Skeletal muscle satellite cell (primary cell): Measurements from ENCODE around the gene ATP5PO.
"Not testable (repeated sequence)": the region's sequence is repeated elsewhere in the genome, so short reads cannot be mapped to it uniquely, and the experiment has no call there.

ENCODE experiments used
- H3K27me3 ChIP-seq: 2 replicates; pipeline ENCODE4 v1.7.0; 2013; ENCODE audit warnings: low read length; ENCODE audit not compliant: control insufficient read depth, insufficient read depth
- H3K36me3 ChIP-seq: 2 replicates; pipeline ENCODE4 v1.7.0; 2013; ENCODE audit warnings: mild to moderate bottlenecking, control low read depth, low read length; ENCODE audit not compliant: insufficient read depth
- H3K4me1 ChIP-seq: 2 replicates; pipeline ENCODE4 v1.7.0; 2013; ENCODE audit warnings: low read length; ENCODE audit not compliant: control insufficient read depth, insufficient read depth
- H3K4me2 ChIP-seq: 2 replicates; pipeline ENCODE4 v1.7.0; 2013; ENCODE audit warnings: mild to moderate bottlenecking, low read length
- H3K4me3 ChIP-seq: 2 replicates; pipeline ENCODE4 v1.7.0; 2013; ENCODE audit warnings: low read length
- H3K9ac ChIP-seq: 2 replicates; pipeline ENCODE4 v1.7.0; 2013; ENCODE audit warnings: mild to moderate bottlenecking, low read depth, low read length, moderate library complexity
- H3K9me3 ChIP-seq: replicated peaks from 2 replicates; pipeline ENCODE4 v1.7.0; 2013; ENCODE audit warnings: mild to moderate bottlenecking, control low read depth, low read length

ATP5PO gene

GRCh38 chr21:33939226-33939625 lies 23.6 kb upstream of the ATP5PO start:
- Histone ChIP-seq H3K4me1 (peaks cover 12% of the 10 kb centered on the region), H3K9me3 (no peaks in the 10 kb centered on the region), H3K36me3 (no peaks in the 10 kb centered on the region), H3K9ac (no peak overlapping the region), H3K4me2 (no peak overlapping the region), H3K4me3 (no peak overlapping the region), H3K27me3 (no peaks in the 10 kb centered on the region)

DNA sequence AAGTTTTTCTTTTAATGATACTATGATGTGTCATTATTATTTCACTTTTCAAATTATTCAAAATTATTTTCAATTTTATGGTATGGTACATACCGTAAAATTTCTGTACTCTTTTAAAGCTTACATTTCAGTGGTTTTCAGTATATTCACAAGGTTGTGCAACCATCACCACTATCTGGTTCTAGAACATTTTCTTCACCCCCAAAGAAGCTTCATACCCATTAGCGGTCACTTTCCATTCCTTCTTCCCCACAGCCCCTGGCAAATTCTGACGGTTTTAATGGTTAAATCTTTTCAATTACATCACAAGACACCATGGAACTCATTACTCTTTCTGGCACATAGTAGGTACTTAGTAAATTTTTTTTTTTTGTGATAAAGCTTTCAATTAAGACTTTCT lies 22.8 kb upstream of the ATP5PO start:
- H3K4me3 ChIP-seq = no peak overlapping the region
- H3K4me2 ChIP-seq = no peak overlapping the region
- H3K36me3 ChIP-seq = no peaks in the 10 kb centered on the region
- no peaks in the 10 kb centered on the region for H3K27me3 ChIP-seq
- no peak overlapping the region for H3K9ac ChIP-seq
- H3K9me3 ChIP-seq = no peaks in the 10 kb centered on the region
- peaks cover 12% of the 10 kb centered on the region for H3K4me1 ChIP-seq

DNA sequence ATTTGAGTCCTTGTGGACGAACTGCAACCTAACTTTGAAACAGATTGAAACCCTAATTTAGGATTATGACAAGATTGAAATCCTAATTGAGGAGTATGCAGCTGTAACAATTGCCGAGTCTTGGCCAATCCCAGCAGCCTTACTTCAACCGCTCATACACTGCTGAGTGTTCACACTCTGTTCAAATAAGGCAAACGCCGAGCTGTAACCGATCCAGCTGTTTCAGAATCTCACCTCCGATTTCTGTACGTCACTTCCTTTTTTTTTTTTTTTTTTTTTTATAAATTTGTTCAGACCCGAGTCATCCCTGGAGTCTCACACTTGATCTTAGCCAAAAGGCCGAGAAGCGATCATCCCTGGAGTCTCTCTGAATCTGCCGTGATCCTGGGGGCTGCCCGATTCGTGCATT lies 22.3 kb upstream of the ATP5PO start:
- Histone ChIP-seq H3K36me3 (no peaks in the 10 kb centered on the region), H3K9me3 (no peaks in the 10 kb centered on the region), H3K4me2 (no peak overlapping the region), H3K27me3 (no peaks in the 10 kb centered on the region), H3K9ac (no peak overlapping the region), H3K4me3 (no peak overlapping the region), H3K4me1 (peaks cover 12% of the 10 kb centered on the region)

DNA sequence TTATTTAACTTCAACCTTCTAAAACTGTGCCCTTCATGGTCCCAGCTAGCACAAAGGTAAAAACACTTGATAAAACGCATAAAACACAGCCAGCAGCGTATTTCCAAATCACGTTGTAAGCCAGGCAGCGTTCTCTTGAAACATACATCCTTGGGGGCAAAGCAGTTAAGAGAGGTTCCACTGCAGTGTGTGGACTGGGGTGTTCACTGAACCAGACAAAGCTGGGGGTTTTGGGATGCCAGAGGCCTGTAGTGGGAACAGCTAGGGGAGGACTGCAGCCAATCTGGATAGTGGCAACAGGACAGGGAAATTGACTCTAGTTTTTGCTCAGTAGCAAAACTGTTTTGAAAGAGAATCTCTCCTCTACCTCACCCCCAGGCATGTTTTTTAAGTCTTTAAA lies 21.5 kb upstream of the ATP5PO start:
- no peaks in the 10 kb centered on the region for H3K9me3 ChIP-seq
- H3K4me3 ChIP-seq = no peak overlapping the region
- H3K27me3 ChIP-seq = no peaks in the 10 kb centered on the region
- H3K9ac ChIP-seq = no peak overlapping the region
- H3K4me2 ChIP-seq = no peak overlapping the region
- peaks cover 16% of the 10 kb centered on the region for H3K4me1 ChIP-seq
- H3K36me3 ChIP-seq = no peaks in the 10 kb centered on the region

- Histone ChIP-seq H3K36me3 (no peaks in the 10 kb centered on the region), H3K4me3 (no peak overlapping the region), H3K27me3 (no peaks in the 10 kb centered on the region), H3K9me3 (no peaks in the 10 kb centered on the region), H3K4me2 (no peak overlapping the region), H3K4me1 (peaks cover 19% of the 10 kb centered on the region), H3K9ac (no peak overlapping the region)
Observed at GRCh38 chr21:33936301-33937038, 20.9 kb upstream of the ATP5PO start.

GRCh38 chr21:33932731-33933130 lies 17.1 kb upstream of the ATP5PO start:
- Histone ChIP-seq H3K4me3 (peak overlapping the region; percentile 65), H3K9ac (peak overlapping the region; percentile 74), H3K4me2 (peak overlapping the region; percentile 80)

DNA sequence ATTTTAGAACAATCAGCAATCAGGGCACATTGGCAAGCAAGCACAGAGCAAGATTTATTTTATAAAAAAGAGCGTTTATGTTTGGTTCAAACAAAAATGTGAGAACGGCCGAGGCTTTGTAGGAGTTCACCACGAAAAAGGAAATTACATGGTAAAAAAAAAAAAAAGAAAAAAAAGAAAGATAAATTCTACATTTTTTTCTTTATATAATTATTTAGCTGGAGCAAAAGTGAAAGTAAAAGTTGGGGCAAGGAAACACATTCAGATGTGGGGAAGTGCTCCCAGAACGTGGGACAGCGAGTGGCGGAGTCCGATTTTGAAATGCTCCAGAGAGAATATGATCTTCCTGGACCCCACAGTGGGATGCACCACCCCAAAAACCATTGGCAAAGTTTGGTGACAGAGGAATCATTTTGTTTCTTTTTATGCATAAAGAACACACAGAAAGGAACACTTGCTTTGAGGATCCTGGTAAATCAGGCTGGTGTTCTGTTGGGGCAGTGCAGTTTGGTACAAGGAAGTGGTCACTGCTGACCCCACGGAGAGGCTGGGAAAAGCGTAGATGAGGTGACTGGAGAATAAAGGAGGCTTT lies 16.3 kb upstream of the ATP5PO start:
- Histone ChIP-seq H3K9me3 (no peaks in the 10 kb centered on the region), H3K27me3 (no peaks in the 10 kb centered on the region), H3K36me3 (no peaks in the 10 kb centered on the region), H3K4me2 (peak overlapping the region; percentile 80), H3K9ac (peak overlapping the region; percentile 74), H3K4me1 (peaks cover 12% of the 10 kb centered on the region), H3K4me3 (peak overlapping the region; percentile 65)

More at GRCh38 chr21:33932731-33933130, 17.1 kb upstream of the ATP5PO start:
- no peaks in the 10 kb centered on the region for H3K9me3 ChIP-seq
- no peaks in the 10 kb centered on the region for H3K36me3 ChIP-seq
- peaks cover 12% of the 10 kb centered on the region for H3K4me1 ChIP-seq
- H3K27me3 ChIP-seq = no peaks in the 10 kb centered on the region

DNA sequence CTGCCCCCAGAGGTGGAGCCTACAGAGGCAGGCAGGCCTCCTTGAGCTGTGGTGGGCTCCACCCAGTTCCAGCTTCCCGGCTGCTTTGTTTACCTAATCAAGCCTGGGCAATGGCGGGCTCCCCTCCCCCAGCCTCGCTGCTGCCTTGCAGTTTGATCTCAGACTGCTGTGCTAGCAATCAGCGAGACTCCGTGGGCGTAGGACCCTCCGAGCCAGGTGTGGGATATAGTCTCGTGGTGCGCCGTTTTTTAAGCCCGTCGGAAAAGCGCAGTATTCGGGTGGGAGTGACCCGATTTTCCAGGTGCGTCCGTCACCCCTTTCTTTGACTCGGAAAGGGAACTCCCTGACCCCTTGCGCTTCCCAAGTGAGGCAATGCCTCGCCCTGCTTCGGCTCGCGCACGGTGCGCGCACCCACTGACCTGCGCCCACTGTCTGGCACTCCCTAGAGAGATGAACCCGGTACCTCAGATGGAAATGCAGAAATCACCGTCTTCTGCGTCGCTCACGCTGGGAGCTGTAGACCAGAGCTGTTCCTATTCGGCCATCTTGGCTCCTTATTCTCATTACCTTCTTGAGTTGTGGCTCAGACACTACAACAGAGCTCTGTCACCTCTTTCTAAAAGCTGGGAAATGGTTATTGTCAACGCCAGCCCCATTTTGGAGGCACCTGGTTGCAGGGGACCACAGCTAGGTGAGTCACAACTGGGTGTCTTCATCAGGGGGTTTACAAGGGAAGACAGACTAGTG lies 15.6 kb upstream of the ATP5PO start:
- not testable (repeated sequence) for H3K4me1 ChIP-seq, H3K27me3 ChIP-seq, H3K9me3 ChIP-seq, H3K36me3 ChIP-seq
- Histone ChIP-seq H3K9ac (peak overlapping the region; percentile 74), H3K4me3 (peak overlapping the region; percentile 65), H3K4me2 (peak overlapping the region; percentile 80)

- not testable (repeated sequence) for H3K4me2 ChIP-seq, H3K9me3 ChIP-seq, H3K4me3 ChIP-seq, H3K36me3 ChIP-seq, H3K9ac ChIP-seq, H3K4me1 ChIP-seq, H3K27me3 ChIP-seq
Observed at GRCh38 chr21:33926248-33926647, 10.6 kb upstream of the ATP5PO start.

DNA sequence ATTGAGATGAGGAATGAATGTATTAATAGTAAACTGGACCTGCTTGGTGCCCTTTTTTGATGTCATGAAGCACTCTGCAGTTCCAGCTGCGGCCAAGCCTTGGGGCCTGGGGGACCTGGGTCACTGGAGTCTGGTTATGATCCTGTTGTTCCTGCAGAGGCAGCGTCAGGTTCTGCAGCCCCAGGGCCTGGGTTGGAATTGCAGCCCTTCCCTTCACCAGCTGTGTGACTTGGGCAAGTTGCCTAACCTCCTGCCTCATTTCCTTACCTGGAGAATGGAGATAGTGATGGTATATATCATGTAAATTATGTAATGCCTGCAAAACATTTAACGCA lies 9.1 kb upstream of the ATP5PO start:
- Histone ChIP-seq H3K9ac (no peak overlapping the region), H3K4me2 (no peak overlapping the region), H3K36me3 (no peaks in the 10 kb centered on the region), H3K9me3 (no peaks in the 10 kb centered on the region), H3K4me1 (peaks cover 5% of the 10 kb centered on the region), H3K27me3 (peaks cover 8% of the 10 kb centered on the region), H3K4me3 (no peak overlapping the region)

- Histone ChIP-seq H3K4me1 (peaks cover 5% of the 10 kb centered on the region), H3K9me3 (no peaks in the 10 kb centered on the region), H3K4me3 (peak overlapping the region; percentile 37), H3K4me2 (peak overlapping the region; percentile 68), H3K36me3 (no peaks in the 10 kb centered on the region), H3K9ac (no peak overlapping the region), H3K27me3 (peaks cover 8% of the 10 kb centered on the region)
Observed at GRCh38 chr21:33924079-33924765, 8.6 kb upstream of the ATP5PO start.
